SK-N-SH (cell line): ENCODE measurements around the gene S1PR3. TPM values are rescaled to one million over a fixed set of nuclear protein-coding genes. Genes with fewer than 3 reads are reported as not detected.

ENCODE experiments used
- CTCF ChIA-PET: fragments of 300-600, 350-600 bp; formaldehyde crosslinking; extraction: SDS; loops from one replicate; lab custom pipeline; 2021; lab: Yijun Ruan, JAX
- POLR2A ChIA-PET: fragments of 350-600 bp; sonication (Branson Sonifier 250); formaldehyde crosslinking; extraction: SDS; loops from one replicate; lab custom pipeline; 2020; ENCODE audit warnings: antibody characterized with exemption, inconsistent platforms; lab: Yijun Ruan, JAX
- DNase-seq: peaks from one replicate; pipeline ENCODE4 v3.0.0; 2012
- H2AFZ ChIP-seq: fragments of 200-600 bp; sonication (generic); 2 replicates; pipeline ENCODE4 v1.8.1; 2016; ENCODE audit warnings: antibody characterized with exemption, mild to moderate bottlenecking, low read depth
- H3F3A ChIP-seq: fragments of 200-600 bp; sonication (generic); replicated peaks from 2 replicates; pipeline ENCODE3; 2016; ENCODE audit warnings: antibody characterized with exemption, mild to moderate bottlenecking; ENCODE audit not compliant: insufficient read depth
- H3K27ac ChIP-seq, 2 experiments: fragments of 200-500 bp in 1 of 2; fragments of 200-600 bp in 1 of 2; sonication (Bioruptor generic) in 1 of 2; sonication (generic), shearing (Covaris generic) in 1 of 2; 2 replicates each; pipeline versions ENCODE4 v1.5.1 to v1.6.1; 2014 to 2016; ENCODE audit warnings: low read depth in 2 of 2, inconsistent platforms in 1 of 2, low read length in 1 of 2, mild to moderate bottlenecking in 1 of 2, mixed read lengths in 1 of 2
- H3K27me3 ChIP-seq: fragments of 200-600 bp; sonication (generic), shearing (Covaris generic); 2 replicates; pipeline ENCODE4 v1.6.1; 2016; ENCODE audit warnings: mixed run types; ENCODE audit not compliant: insufficient read depth
- H3K36me3 ChIP-seq, 2 experiments: fragments of 200-500 bp in 1 of 2; fragments of 200-600 bp in 1 of 2; sonication (Bioruptor generic) in 1 of 2; sonication (generic) in 1 of 2; replicated peaks in 1 of 2; 2 replicates each; pipeline versions ENCODE3 to v1.5.1; 2014 to 2016; ENCODE audit warnings: low read length in 1 of 2, mild to moderate bottlenecking in 1 of 2; ENCODE audit not compliant: insufficient read depth in 2 of 2, control insufficient read depth in 1 of 2
- H3K4me1 ChIP-seq, 2 experiments: fragments of 200-500 bp in 1 of 2; fragments of 200-600 bp in 1 of 2; sonication (Bioruptor generic) in 1 of 2; sonication (generic), shearing (Covaris generic) in 1 of 2; 2 replicates each; pipeline versions ENCODE4 v1.5.1 to v1.6.1; 2014 to 2016; ENCODE audit warnings: low read depth in 1 of 2, low read length in 1 of 2, mixed run types in 1 of 2; ENCODE audit not compliant: insufficient read depth in 2 of 2, control insufficient read depth in 1 of 2
- H3K4me2 ChIP-seq: fragments of 200-600 bp; sonication (generic), shearing (Covaris generic); 2 replicates; pipeline ENCODE4 v1.6.1; 2017; ENCODE audit warnings: mixed run types
- H3K4me3 ChIP-seq, 2 experiments: fragments of 200-500 bp in 1 of 2; fragments of 200-600 bp in 1 of 2; sonication (Bioruptor generic) in 1 of 2; sonication (generic), shearing (Covaris generic) in 1 of 2; 2 replicates each; pipeline versions ENCODE4 v1.5.1 to v1.8.1; 2014 to 2016; ENCODE audit warnings: low read depth in 2 of 2, inconsistent platforms in 1 of 2, low read length in 1 of 2, mild to moderate bottlenecking in 1 of 2, mixed read lengths in 1 of 2, moderate library complexity in 1 of 2
- H3K79me2 ChIP-seq: fragments of 200-600 bp; sonication (generic); 2 replicates; pipeline ENCODE4 v1.8.1; 2017; ENCODE audit warnings: mild to moderate bottlenecking; ENCODE audit not compliant: insufficient read depth
- H3K9ac ChIP-seq: fragments of 200-600 bp; sonication (generic); 2 replicates; pipeline ENCODE4 v1.6.1; 2017; ENCODE audit warnings: mixed run types
- H3K9me2 ChIP-seq: fragments of 200-600 bp; sonication (generic); 2 replicates; pipeline ENCODE4 v1.6.1; 2017; ENCODE audit warnings: mixed run types
- H3K9me3 ChIP-seq: fragments of 200-600 bp; sonication (generic); 2 replicates; pipeline ENCODE4 v1.6.1; 2017; ENCODE audit warnings: mixed run types, mild to moderate bottlenecking, moderate library complexity
- H4K20me1 ChIP-seq: fragments of 200-600 bp; sonication (generic); 2 replicates; pipeline ENCODE4 v1.6.1; 2017; ENCODE audit warnings: mild to moderate bottlenecking, mixed run types; ENCODE audit not compliant: insufficient read depth
- ELF1 ChIP-seq: IDR thresholded peaks from 2 replicates; pipeline ENCODE4 v1.4.0; 2012
- EZH2phosphoT487 ChIP-seq: fragments of 200-600 bp; sonication (generic); IDR thresholded peaks from 2 replicates; pipeline ENCODE4 v1.6.1; 2017; ENCODE audit warnings: low read depth, mixed run types, mild to moderate bottlenecking, antibody characterized with exemption, moderate library complexity, borderline replicate concordance
- FOXJ3 ChIP-seq: sonication (generic); formaldehyde crosslinking; IDR thresholded peaks from 2 replicates; pipeline ENCODE4 v1.5.1; 2020; ENCODE audit warnings: mild to moderate bottlenecking, missing genetic modification reagents
- NFIC ChIP-seq: IDR thresholded peaks from 2 replicates; pipeline ENCODE4 v1.4.0; 2012; ENCODE audit warnings: borderline replicate concordance
- NRF1 ChIP-seq: IDR thresholded peaks from 2 replicates; pipeline ENCODE4 v1.6.1; 2012; ENCODE audit warnings: low read depth, mild to moderate bottlenecking, low read length
- RAD21 ChIP-seq: IDR thresholded peaks from 2 replicates; pipeline ENCODE4 v1.6.1; 2012; ENCODE audit warnings: mild to moderate bottlenecking, low read length
- REST ChIP-seq: IDR thresholded peaks from 2 replicates; pipeline ENCODE4 v1.6.1; 2012; ENCODE audit warnings: mild to moderate bottlenecking, low read depth, low read length, moderate library complexity
- RXRA ChIP-seq: IDR thresholded peaks from 2 replicates; pipeline ENCODE4 v1.4.0; 2012; ENCODE audit warnings: low read depth, mild to moderate bottlenecking, borderline replicate concordance
- TAF1 ChIP-seq: IDR thresholded peaks from 2 replicates; pipeline ENCODE4 v1.6.1; 2012; ENCODE audit warnings: low read depth, mild to moderate bottlenecking, low read length, moderate library complexity, borderline replicate concordance
- TCF12 ChIP-seq: IDR thresholded peaks from 2 replicates; pipeline ENCODE4 v1.4.0; 2012
- TEAD4 ChIP-seq: IDR thresholded peaks from 2 replicates; pipeline ENCODE4 v1.4.0; 2012; ENCODE audit warnings: mild to moderate bottlenecking, borderline replicate concordance; ENCODE audit not compliant: insufficient read depth
- WGBS: methylation state at CpG from one replicate; pipeline ENCODE4 v1.1.6; 2017; ENCODE audit warnings: low lambda C conversion rate; 5-methylcytosine and 5-hydroxymethylcytosine counted together
- polyA plus RNA-seq, 3 experiments: library from polyadenylated mRNA; depleted of rRNA; stranded (reverse); fragments of >200 nt; gene quantifications; 2 replicates each; pipeline ENCODE4 v1.2.3, GENCODE V29; 2012

S1PR3 gene
- polyA plus RNA-seq, 1 of the 3 experiments (the other 2 are of a cell fraction) = 2.5 TPM

DNA sequence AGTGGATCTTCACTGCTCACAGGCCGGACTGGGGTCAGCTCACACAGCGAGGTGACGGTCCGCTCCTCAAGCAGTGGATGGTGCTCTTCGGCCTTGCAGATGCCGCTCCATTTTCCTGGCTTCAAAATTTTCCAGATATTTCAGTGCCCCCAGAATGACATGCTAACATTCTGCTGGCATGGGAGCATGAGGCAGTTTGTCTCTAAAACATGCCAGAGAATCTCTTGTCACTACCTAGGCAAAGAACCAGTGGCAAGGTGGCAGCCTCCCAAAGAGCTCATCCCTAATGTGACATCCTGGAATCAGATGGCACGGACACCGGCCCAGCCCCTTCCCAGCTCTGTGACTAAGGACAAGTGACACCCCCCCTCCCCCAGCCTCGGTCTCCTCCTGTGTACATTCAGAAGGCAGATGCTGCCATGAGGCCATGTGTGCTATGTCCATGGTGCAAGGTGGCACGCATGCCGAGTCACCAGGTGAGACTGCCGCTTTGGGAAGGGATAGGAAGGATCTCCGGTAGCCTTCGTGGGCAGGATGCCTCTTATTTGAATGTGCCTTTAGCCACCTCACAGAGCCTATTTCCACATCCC, 2.7 kb downstream of the S1PR3 start:
- POLR2A ChIA-PET = no interaction called here
- Histone ChIP-seq H3K4me3 (no peak overlapping the region), H2AFZ (no peak overlapping the region), H3K9me2 (no peaks in the 10 kb centered on the region), H4K20me1 (no peaks in the 10 kb centered on the region), H3K4me2 (peak overlapping the region; percentile 29; the same call in 1 of the 2 replicates), H3K27me3 (no peaks in the 10 kb centered on the region), H3K79me2 (peaks cover 16% of the 10 kb centered on the region), H3K4me1 (peaks cover 37 to 63% of the 10 kb centered on the region in 2 experiments), H3F3A (no peaks in the 10 kb centered on the region), H3K9ac (no peak overlapping the region), H3K27ac (no peak overlapping the region; a peak in 1 of 4 replicates), H3K9me3 (no peaks in the 10 kb centered on the region), H3K36me3 (peaks cover 0 to 2% of the 10 kb centered on the region in 2 experiments)
- no peak for DNase-seq
- CTCF ChIA-PET = interaction anchor here (1.4 kb wide), 1 partner anchor 273 kb away, joined by 3 read pairs; no protein-coding TSS in a partner anchor
- 91% methylated on average over 11 of the region's 14 CpGs for WGBS
- TF ChIP-seq EZH2phosphoT487 = no peak
- TF ChIP-seq REST = no peak
- TF ChIP-seq NRF1 = no peak
- no peak for TF ChIP-seq RAD21
- no peak for TF ChIP-seq FOXJ3

DNA sequence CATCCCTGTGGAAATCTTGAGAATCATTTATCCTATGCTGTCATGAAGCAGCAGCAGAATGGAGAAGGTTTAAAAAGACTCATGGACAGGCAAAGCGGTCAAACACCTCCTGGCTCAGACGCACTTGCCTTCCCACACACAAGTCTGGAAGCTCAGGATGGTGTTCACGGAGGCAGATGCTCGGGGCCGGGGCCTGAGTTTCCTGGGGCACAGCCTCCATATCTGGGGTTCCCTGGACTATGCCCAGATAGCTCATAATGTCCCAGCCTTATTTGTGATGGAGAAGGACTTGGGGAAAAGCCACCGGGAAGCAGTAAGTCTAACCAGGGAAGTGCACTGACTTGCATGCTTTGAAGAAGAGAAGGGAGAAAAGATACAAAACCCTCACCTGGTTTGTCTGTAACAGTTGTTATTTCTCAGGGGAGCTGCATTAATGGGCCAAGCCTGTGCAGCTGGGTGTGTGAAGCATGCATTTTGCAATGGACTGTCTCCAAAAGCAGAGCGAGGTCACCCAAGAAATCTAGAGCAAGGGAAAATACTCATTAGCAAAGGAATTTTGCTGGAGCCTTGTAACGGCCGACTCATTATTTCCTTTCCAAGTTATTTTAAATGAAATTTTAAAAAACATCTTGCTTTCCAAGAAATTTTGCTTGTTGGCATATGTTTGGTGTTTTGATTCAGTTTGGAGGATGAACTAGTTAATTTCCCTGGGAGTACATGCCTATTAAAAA, 3.4 kb downstream of the S1PR3 start:
- no peak for DNase-seq
- Histone ChIP-seq H3K36me3 (peaks cover 0 to 2% of the 10 kb centered on the region in 2 experiments), H3K27me3 (no peaks in the 10 kb centered on the region), H2AFZ (no peak overlapping the region), H3F3A (no peaks in the 10 kb centered on the region), H3K27ac (no peak overlapping the region), H3K9ac (no peak overlapping the region), H3K79me2 (peaks cover 16% of the 10 kb centered on the region), H3K4me1 (peaks cover 38 to 63% of the 10 kb centered on the region in 2 experiments), H3K9me2 (no peaks in the 10 kb centered on the region), H4K20me1 (no peaks in the 10 kb centered on the region), H3K9me3 (no peaks in the 10 kb centered on the region), H3K4me2 (peak overlapping the region; percentile 29; the same call in 1 of the 2 replicates), H3K4me3 (no peak overlapping the region)
- CTCF ChIA-PET = interaction anchor here (1.4 kb wide), 1 partner anchor 274 kb away, joined by 3 read pairs; no protein-coding TSS in a partner anchor
- TF ChIP-seq NFIC (peak; percentile 21; the same call in 1 of the 2 replicates), TEAD4 (no peak), NRF1 (no peak), TAF1 (no peak), TCF12 (0 out of 2 replicates have a peak, but pooled peaks have one; percentile 4), RXRA (no peak), ELF1 (no peak)
- WGBS = 78% methylated on average over 9 of the region's 9 CpGs
- POLR2A ChIA-PET = no interaction called here
